ENCODE data around the gene SMIM17. TPM values are rescaled to one million over a fixed set of nuclear protein-coding genes. Genes with fewer than 3 reads are reported as not detected.
A peak's percentile ranks its signal among the peaks of the same experiment; 100 is the strongest.
"Not testable (repeated sequence)": the region's sequence is repeated elsewhere in the genome, so short reads cannot be mapped to it uniquely, and the experiment has no call there.

Gene SMIM17
- polyA plus RNA-seq, 1 of the 3 experiments (the other 2 are of a cell fraction) = 0.05 TPM

- no peak for DNase-seq
- Histone ChIP-seq H3K9me2 (no peaks in the 10 kb centered on the region), H3K4me1 (ENCODE audit: control insufficient read depth in 1 of 2, insufficient read depth in 2 of 2, low read depth in 1 of 2, low read length in 1 of 2) (peaks cover 0 to 11% of the 10 kb centered on the region in 2 experiments; a peak in 1 of 4 replicates), H3K79me2 (ENCODE audit: insufficient read depth) (no peaks in the 10 kb centered on the region), H3F3A (replicated peaks; ENCODE audit: insufficient read depth) (no peaks in the 10 kb centered on the region), H3K36me3 (replicated peaks in 1 of 2; ENCODE audit: control insufficient read depth in 1 of 2, insufficient read depth in 2 of 2, low read length in 1 of 2) (no peaks in the 10 kb centered on the region), H3K9ac (no peak overlapping the region), H3K27me3 (ENCODE audit: insufficient read depth) (no peaks in the 10 kb centered on the region), H3K4me2 (no peak overlapping the region), H4K20me1 (ENCODE audit: insufficient read depth) (no peaks in the 10 kb centered on the region), H3K27ac (ENCODE audit: low read depth in 2 of 2, low read length in 1 of 2) (no peak overlapping the region; a peak in 1 of 4 replicates), H3K4me3 (ENCODE audit: low read depth in 2 of 2, low read length in 1 of 2) (peak overlapping the region in 1 of 2 experiments; percentile 51; a peak in 2 of 4 replicates), H2AFZ (ENCODE audit: low read depth) (no peak overlapping the region), H3K9me3 (no peaks in the 10 kb centered on the region)
- TF ChIP-seq, protein P1, sequence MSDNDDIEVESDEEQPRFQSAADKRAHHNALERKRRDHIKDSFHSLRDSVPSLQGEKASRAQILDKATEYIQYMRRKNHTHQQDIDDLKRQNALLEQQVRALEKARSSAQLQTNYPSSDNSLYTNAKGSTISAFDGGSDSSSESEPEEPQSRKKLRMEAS (IDR thresholded peaks at IDR 0.05; ENCODE audit: low read depth) = no peak
- TF ChIP-seq POLR2AphosphoS5 (IDR thresholded peaks at IDR 0.05; ENCODE audit: low read depth, low read length) = no peak
- no peak for TF ChIP-seq JUND (IDR thresholded peaks at IDR 0.05)
- no peak for TF ChIP-seq MXI1 (IDR thresholded peaks at IDR 0.05; ENCODE audit: low read depth, low read length)
- TF ChIP-seq NFIC (IDR thresholded peaks at IDR 0.05; ENCODE audit: borderline replicate concordance) = no peak
- no peak for TF ChIP-seq EZH2phosphoT487 (IDR thresholded peaks at IDR 0.05; ENCODE audit: borderline replicate concordance, low read depth)
- no peak for TF ChIP-seq TCF12 (IDR thresholded peaks at IDR 0.05)
- POLR2A ChIA-PET = no interaction called here
- 38% methylated on average over 19 of the region's 35 CpGs for WGBS (ENCODE audit: low lambda C conversion rate)
- CTCF ChIA-PET = interaction anchor here (1.8 kb wide), 1 partner anchor 55 kb away, joined by 5 read pairs; no protein-coding TSS in a partner anchor
These were observed 28.1 kb downstream of the SMIM17 start for GRCh38 chr19:56670961-56671612.

- Histone ChIP-seq H3K4me1 (ENCODE audit: control insufficient read depth in 1 of 2, insufficient read depth in 2 of 2, low read depth in 1 of 2, low read length in 1 of 2) (peaks cover 0 to 11% of the 10 kb centered on the region in 2 experiments; a peak in 1 of 4 replicates), H3K36me3 (replicated peaks in 1 of 2; ENCODE audit: control insufficient read depth in 1 of 2, insufficient read depth in 2 of 2, low read length in 1 of 2) (no peaks in the 10 kb centered on the region), H3F3A (replicated peaks; ENCODE audit: insufficient read depth) (no peaks in the 10 kb centered on the region), H2AFZ (ENCODE audit: low read depth) (no peak within 1 kb of the TSS), H3K79me2 (ENCODE audit: insufficient read depth) (no peaks in the 10 kb centered on the region), H4K20me1 (ENCODE audit: insufficient read depth) (no peaks in the 10 kb centered on the region), H3K4me2 (no peak within 1 kb of the TSS), H3K9ac (no peak within 1 kb of the TSS), H3K27ac (ENCODE audit: low read depth in 2 of 2, low read length in 1 of 2) (no peak within 1 kb of the TSS; a peak in 1 of 4 replicates), H3K4me3 (ENCODE audit: low read depth in 2 of 2, low read length in 1 of 2) (peak within 1 kb of the TSS in 1 of 2 experiments; percentile 51; a peak in 2 of 4 replicates), H3K9me2 (no peaks in the 10 kb centered on the region), H3K9me3 (no peaks in the 10 kb centered on the region), H3K27me3 (ENCODE audit: insufficient read depth) (no peaks in the 10 kb centered on the region)
- no peak for TF ChIP-seq SMC3 (IDR thresholded peaks at IDR 0.05; ENCODE audit: low read depth, low read length)
- no peak for TF ChIP-seq IRF3 (IDR thresholded peaks at IDR 0.05; ENCODE audit: low read depth, low read length)
- no peak for TF ChIP-seq GABPA (IDR thresholded peaks at IDR 0.05; ENCODE audit: low read depth)
- TF ChIP-seq RXRA (IDR thresholded peaks at IDR 0.05; ENCODE audit: borderline replicate concordance, low read depth) = no peak
- peak; percentile 60; the same call in 1 of the 2 replicates for TF ChIP-seq NRF1 (IDR thresholded peaks at IDR 0.05; ENCODE audit: low read depth, low read length)
- ChIA-PET POLR2A (no interaction called here), CTCF (interaction anchor here (1.8 kb wide), 1 partner anchor 55 kb away, joined by 5 read pairs; no protein-coding TSS in a partner anchor)
- no CpG with 5 or more reads among the region's 32 CpGs for WGBS (ENCODE audit: low lambda C conversion rate)
- DNase-seq = peak; percentile 94
These were observed 28.6 kb downstream of the SMIM17 start, which contains the start of gene ZNF835 for GRCh38 chr19:56671613-56671994. Gene ZNF835, minus strand, starts transcription at chr19:56671757. Its CDS starts 6,559 bp downstream, at chr19:56665198.

- H3K36me3 ChIP-seq (replicated peaks in 1 of 2; ENCODE audit: control insufficient read depth in 1 of 2, insufficient read depth in 2 of 2, low read length in 1 of 2); H4K20me1 ChIP-seq (ENCODE audit: insufficient read depth); DNase-seq; H3K27ac ChIP-seq (ENCODE audit: low read depth in 2 of 2, low read length in 1 of 2); H3K79me2 ChIP-seq (ENCODE audit: insufficient read depth); H3K27me3 ChIP-seq (ENCODE audit: insufficient read depth); POLR2A ChIA-PET; H3K9me3 ChIP-seq; H3K4me2 ChIP-seq; H3K9me2 ChIP-seq; H3K4me3 ChIP-seq (ENCODE audit: low read depth in 2 of 2, low read length in 1 of 2); H2AFZ ChIP-seq (ENCODE audit: low read depth); H3F3A ChIP-seq (replicated peaks; ENCODE audit: insufficient read depth); H3K9ac ChIP-seq: not testable (repeated sequence)
- CTCF ChIA-PET = interaction anchor here (1.8 kb wide), 1 partner anchor 54 kb away, joined by 5 read pairs; no protein-coding TSS in a partner anchor
- WGBS (ENCODE audit: low lambda C conversion rate) = 82% methylated on average over 2 of the region's 2 CpGs
- peaks cover 0 to 11% of the 10 kb centered on the region in 2 experiments; a peak in 1 of 4 replicates for H3K4me1 ChIP-seq (ENCODE audit: control insufficient read depth in 1 of 2, insufficient read depth in 2 of 2, low read depth in 1 of 2, low read length in 1 of 2)
These were observed 29.7 kb downstream of the SMIM17 start for GRCh38 chr19:56672610-56673009.

All from SK-N-SH (cell line).